ENCODE measurements around the gene SLC11A1.

SLC11A1 gene

GRCh38 chr2:218366621-218367414 is 15.3 kb upstream of the SLC11A1 start:
- DNase-seq (ENCODE audit: low read depth in 2 of 2), result no peak

- peak; percentile 26 to 47 for DNase-seq (ENCODE audit: low read depth in 2 of 2)
Measured at GRCh38 chr2:218367415-218368149, 14.5 kb upstream of the SLC11A1 start.

- DNase-seq (ENCODE audit: low read depth in 2 of 2), result no peak
Measured at GRCh38 chr2:218368150-218368528, 13.9 kb upstream of the SLC11A1 start.

GRCh38 chr2:218368621-218369153 is 13.4 kb upstream of the SLC11A1 start:
- DNase-seq (ENCODE audit: low read depth in 2 of 2), result no peak

GRCh38 chr2:218369330-218369729 is 12.7 kb upstream of the SLC11A1 start:
- DNase-seq (ENCODE audit: low read depth in 2 of 2), result no peak

GRCh38 chr2:218370410-218371063 is 11.5 kb upstream of the SLC11A1 start:
- DNase-seq (ENCODE audit: low read depth in 2 of 2), result no peak

- DNase-seq (ENCODE audit: low read depth in 2 of 2), result no peak
Measured at GRCh38 chr2:218371983-218372350, 10.1 kb upstream of the SLC11A1 start.

- no peak for DNase-seq (ENCODE audit: low read depth in 2 of 2)
Measured at GRCh38 chr2:218374795-218375194, 7.3 kb upstream of the SLC11A1 start.

GRCh38 chr2:218375212-218375611 is 6.9 kb upstream of the SLC11A1 start:
- DNase-seq (ENCODE audit: low read depth in 2 of 2), result no peak

- no peak for DNase-seq (ENCODE audit: low read depth in 2 of 2)
Measured at GRCh38 chr2:218378053-218378452, 4.0 kb upstream of the SLC11A1 start.

GRCh38 chr2:218382785-218383184 is 712 bp downstream of the SLC11A1 start:
- DNase-seq (ENCODE audit: low read depth in 2 of 2), result no peak

- DNase-seq (ENCODE audit: low read depth in 2 of 2), result no peak
Measured at GRCh38 chr2:218383892-218384519, 1.9 kb downstream of the SLC11A1 start.

- DNase-seq (ENCODE audit: low read depth in 2 of 2), result no peak
Measured at GRCh38 chr2:218384975-218385374, 2.9 kb downstream of the SLC11A1 start.

- DNase-seq (ENCODE audit: low read depth in 2 of 2), result no peak
Measured at GRCh38 chr2:218386505-218387368, 4.7 kb downstream of the SLC11A1 start.

- DNase-seq (ENCODE audit: low read depth in 2 of 2), result no peak
Measured at GRCh38 chr2:218387369-218388194, 5.5 kb downstream of the SLC11A1 start.

GRCh38 chr2:218389333-218390150 is 7.5 kb downstream of the SLC11A1 start:
- DNase-seq (ENCODE audit: low read depth in 2 of 2), result no peak

- no peak for DNase-seq (ENCODE audit: low read depth in 2 of 2)
Measured at GRCh38 chr2:218391202-218391601, 9.1 kb downstream of the SLC11A1 start.

- no peak for DNase-seq (ENCODE audit: low read depth in 2 of 2)
Measured at GRCh38 chr2:218392459-218392858, 10.4 kb downstream of the SLC11A1 start.

GRCh38 chr2:218392891-218393462 is 10.9 kb downstream of the SLC11A1 start:
- DNase-seq (ENCODE audit: low read depth in 2 of 2), result no peak

Measured in activated CD8-positive, alpha-beta memory T cell treated with anti-CD3 and anti-CD28 coated beads for 4 hours (primary cell).